Nephron progenitor cell (in vitro differentiated cells): Measurements from ENCODE around the gene DGUOK.

Source experiments
- DNase-seq: peaks from one replicate; pipeline ENCODE4 v3.0.0; 2021
- H3K27ac Mint-ChIP-seq: 2 replicates; pipeline ENCODE4 v1.8.0; 2021; ENCODE audit warnings: mild to moderate bottlenecking, moderate library complexity, mixed read lengths
- H3K27me3 Mint-ChIP-seq: 2 replicates; pipeline ENCODE4 v1.8.0; 2021; ENCODE audit warnings: mild to moderate bottlenecking, low read depth, mixed read lengths; ENCODE audit not compliant: poor library complexity
- H3K36me3 Mint-ChIP-seq: 2 replicates; pipeline ENCODE4 v1.8.0; 2021; ENCODE audit warnings: low read depth, mixed read lengths
- H3K4me1 Mint-ChIP-seq: 2 replicates; pipeline ENCODE4 v1.8.0; 2021; ENCODE audit warnings: mixed read lengths
- H3K4me3 Mint-ChIP-seq: 2 replicates; pipeline ENCODE4 v1.8.0; 2021; ENCODE audit warnings: mild to moderate bottlenecking, moderate library complexity, mixed read lengths
- H3K9me3 Mint-ChIP-seq: 2 replicates; pipeline ENCODE4 v1.8.0; 2021; ENCODE audit warnings: mild to moderate bottlenecking, moderate library complexity, mixed read lengths
- CTCF ChIP-seq: fragments of 200-600 bp; sonication (generic); IDR thresholded peaks from 2 replicates; pipeline ENCODE4 v1.5.0; 2021; ENCODE audit warnings: antibody characterized with exemption

DGUOK gene

GRCh38 chr2:73961274-73961673 is 34.6 kb downstream of the DGUOK start:
- H3K27ac Mint-ChIP-seq: no peak overlapping the region
- no peak for DNase-seq
- no peak for TF ChIP-seq CTCF
- no peak overlapping the region for H3K4me3 Mint-ChIP-seq
- H3K4me1 Mint-ChIP-seq: no peaks in the 10 kb centered on the region
- H3K27me3 Mint-ChIP-seq: peaks cover 2% of the 10 kb centered on the region
- H3K9me3 Mint-ChIP-seq: peaks cover 12% of the 10 kb centered on the region
- peaks cover 57% of the 10 kb centered on the region for H3K36me3 Mint-ChIP-seq

GRCh38 chr2:73961823-73962615 is 35.3 kb downstream of the DGUOK start:
- no peak for DNase-seq
- Mint-ChIP-seq H3K4me3 (no peak overlapping the region), H3K36me3 (peaks cover 49% of the 10 kb centered on the region), H3K27ac (no peak overlapping the region), H3K4me1 (no peaks in the 10 kb centered on the region), H3K9me3 (peaks cover 12% of the 10 kb centered on the region), H3K27me3 (peaks cover 6% of the 10 kb centered on the region)
- TF ChIP-seq CTCF: no peak

- no peak overlapping the region for H3K27ac Mint-ChIP-seq
- H3K27me3 Mint-ChIP-seq: peaks cover 6% of the 10 kb centered on the region
- no peak overlapping the region for H3K4me3 Mint-ChIP-seq
- TF ChIP-seq CTCF: no peak
- no peaks in the 10 kb centered on the region for H3K4me1 Mint-ChIP-seq
- H3K9me3 Mint-ChIP-seq: peaks cover 12% of the 10 kb centered on the region
- H3K36me3 Mint-ChIP-seq: peaks cover 44% of the 10 kb centered on the region
- no peak for DNase-seq
These were observed 36.1 kb downstream of the DGUOK start for GRCh38 chr2:73962798-73963197.

- H3K27me3 Mint-ChIP-seq: peaks cover 9% of the 10 kb centered on the region
- H3K27ac Mint-ChIP-seq: no peak overlapping the region
- DNase-seq: no peak
- peaks cover 12% of the 10 kb centered on the region for H3K9me3 Mint-ChIP-seq
- peaks cover 36% of the 10 kb centered on the region for H3K36me3 Mint-ChIP-seq
- H3K4me1 Mint-ChIP-seq: peaks cover 5% of the 10 kb centered on the region
- H3K4me3 Mint-ChIP-seq: no peak overlapping the region
- no peak for TF ChIP-seq CTCF
These were observed 36.9 kb downstream of the DGUOK start for GRCh38 chr2:73963385-73964120.

- peaks cover 10% of the 10 kb centered on the region for H3K4me1 Mint-ChIP-seq
- H3K9me3 Mint-ChIP-seq: peaks cover 12% of the 10 kb centered on the region
- peaks cover 29% of the 10 kb centered on the region for H3K36me3 Mint-ChIP-seq
- no peak overlapping the region for H3K4me3 Mint-ChIP-seq
- H3K27ac Mint-ChIP-seq: no peak overlapping the region
- no peak for DNase-seq
- H3K27me3 Mint-ChIP-seq: peaks cover 12% of the 10 kb centered on the region
- no peak for TF ChIP-seq CTCF
These were observed 37.5 kb downstream of the DGUOK start for GRCh38 chr2:73964223-73964622.
